Lower leg skin (tissue), 4 donors: ENCODE data around the gene FER1L5. TPM values are rescaled to one million over a fixed set of nuclear protein-coding genes. Genes with fewer than 3 reads are reported as not detected.

Experiments used
- DNase-seq, 2 donors: peaks; one replicate each; pipeline ENCODE4 v3.0.0-alpha.2; 2019; ENCODE audit warnings: low spot score in 2 of 2
- H3K4me3 ChIP-seq: fragments of 200-600 bp; sonication (generic); 2 replicates; pipeline ENCODE4 v1.5.1; 2017; ENCODE audit warnings: mild to moderate bottlenecking, low read depth; ENCODE audit not compliant: poor library complexity, severe bottlenecking
- POLR2A ChIP-seq, 2 donors: fragments of 450-650 bp; IDR thresholded peaks; one replicate each; pipeline ENCODE4 v1.6.1; 2016 to 2017; ENCODE audit warnings: antibody characterized with exemption in 2 of 2, mild to moderate bottlenecking in 1 of 2, moderate library complexity in 1 of 2
- WGBS, 2 donors: methylation state at CpG; one replicate each; pipeline ENCODE4 v1.1.5; 2018; 5-methylcytosine and 5-hydroxymethylcytosine counted together
- intact Hi-C: fragments of 100-400 bp; cut with DNase I; formaldehyde crosslinking; loops from one replicate; pipeline ENCODE4 v1.15.0; 2023; ENCODE audit warnings: low total_unique reads
- total RNA-seq, 4 donors: library from RNA; depleted of rRNA; stranded (reverse); fragments of >200 nt; gene quantifications; one replicate each; pipeline ENCODE4 v1.1.0, GENCODE V29; 2016
- TF ChIP-seq, protein P1 (sequence below), 3 donors: fragments of 450-650 bp; IDR thresholded peaks; one replicate each; pipeline ENCODE4 v1.5.1; 2016; ENCODE audit warnings: antibody characterized with exemption in 3 of 3, mild to moderate bottlenecking in 3 of 3, moderate library complexity in 2 of 3

FER1L5 gene
- total RNA-seq = not detected

DNA sequence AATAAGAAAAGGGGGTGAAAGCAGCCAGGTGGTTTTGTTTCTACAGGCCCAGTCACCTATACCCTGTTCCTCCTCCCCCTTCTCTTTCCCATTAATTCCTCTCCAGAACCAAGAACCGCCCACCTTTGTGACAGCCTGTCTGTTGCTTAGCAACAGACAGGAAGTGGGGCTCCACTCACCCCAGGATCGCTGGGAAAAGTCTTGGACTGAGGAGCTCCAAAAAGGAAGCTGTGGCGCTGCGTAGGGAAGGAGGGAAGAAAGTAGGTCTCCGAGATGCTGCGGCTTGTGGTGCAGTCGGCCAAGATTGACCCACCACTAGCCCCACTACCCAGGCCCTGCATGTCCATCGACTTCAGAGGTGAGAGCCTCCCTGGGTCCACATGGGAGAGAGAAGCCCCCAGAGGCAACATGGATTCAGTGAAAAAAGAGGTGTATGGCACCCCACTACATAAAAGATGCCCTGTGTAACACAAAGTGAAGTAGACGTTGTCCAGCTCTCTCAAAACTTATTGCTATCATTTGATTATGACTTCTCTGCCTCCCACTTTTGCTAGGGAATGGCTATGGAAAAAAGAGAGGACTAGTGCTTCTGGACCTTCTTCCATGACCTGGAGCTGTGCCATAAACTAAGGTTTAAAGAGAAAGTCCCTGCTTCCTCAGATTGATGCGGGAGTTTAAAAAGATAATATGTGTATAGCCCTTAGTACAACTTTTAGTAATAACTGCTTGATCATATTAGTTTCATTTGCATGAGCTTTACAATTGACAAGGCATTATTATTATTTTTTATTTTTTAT lies at the start of gene FER1L5:
Gene FER1L5 (plus strand): TSS at position 201 of the 797 bp plus-strand sequence. CDS start 73 bp downstream, at position 274.
- no peak within 1 kb of the TSS for H3K4me3 ChIP-seq
- TF ChIP-seq, protein P1, sequence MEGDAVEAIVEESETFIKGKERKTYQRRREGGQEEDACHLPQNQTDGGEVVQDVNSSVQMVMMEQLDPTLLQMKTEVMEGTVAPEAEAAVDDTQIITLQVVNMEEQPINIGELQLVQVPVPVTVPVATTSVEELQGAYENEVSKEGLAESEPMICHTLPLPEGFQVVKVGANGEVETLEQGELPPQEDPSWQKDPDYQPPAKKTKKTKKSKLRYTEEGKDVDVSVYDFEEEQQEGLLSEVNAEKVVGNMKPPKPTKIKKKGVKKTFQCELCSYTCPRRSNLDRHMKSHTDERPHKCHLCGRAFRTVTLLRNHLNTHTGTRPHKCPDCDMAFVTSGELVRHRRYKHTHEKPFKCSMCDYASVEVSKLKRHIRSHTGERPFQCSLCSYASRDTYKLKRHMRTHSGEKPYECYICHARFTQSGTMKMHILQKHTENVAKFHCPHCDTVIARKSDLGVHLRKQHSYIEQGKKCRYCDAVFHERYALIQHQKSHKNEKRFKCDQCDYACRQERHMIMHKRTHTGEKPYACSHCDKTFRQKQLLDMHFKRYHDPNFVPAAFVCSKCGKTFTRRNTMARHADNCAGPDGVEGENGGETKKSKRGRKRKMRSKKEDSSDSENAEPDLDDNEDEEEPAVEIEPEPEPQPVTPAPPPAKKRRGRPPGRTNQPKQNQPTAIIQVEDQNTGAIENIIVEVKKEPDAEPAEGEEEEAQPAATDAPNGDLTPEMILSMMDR (IDR thresholded peaks at IDR 0.05) = no peak
- no peak for TF ChIP-seq POLR2A (IDR thresholded peaks at IDR 0.05)
- intact Hi-C loops = no loop called here
- WGBS, 2 donors = 44 to 50% methylated on average over 10 of the region's 10 CpGs
- no peak for DNase-seq

DNA sequence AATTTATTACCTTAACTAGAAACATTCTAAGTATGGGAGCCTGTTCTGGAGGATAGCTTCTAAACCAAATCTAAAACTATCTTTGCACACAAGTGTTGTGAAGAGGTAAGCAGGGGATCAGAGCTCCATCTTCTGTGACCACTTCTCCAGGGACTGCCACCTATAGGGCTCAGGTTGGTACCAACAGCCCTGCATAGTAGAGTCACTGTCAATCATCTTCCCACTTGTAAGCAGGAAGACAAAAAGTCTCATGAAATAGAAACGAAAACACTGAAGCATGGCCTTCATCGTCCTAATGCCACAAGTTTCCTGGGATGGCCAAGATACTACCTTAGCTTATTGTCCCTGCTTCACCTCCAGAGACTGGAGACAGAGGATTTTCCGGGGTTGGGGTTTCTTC lies 48.3 kb upstream of the FER1L5 start:
- no peak overlapping the region for H3K4me3 ChIP-seq
- 72 to 80% methylated on average over 3 of the region's 3 CpGs for WGBS, 2 donors
- TF ChIP-seq POLR2A (IDR thresholded peaks at IDR 0.05) = no peak
- TF ChIP-seq, protein P1 (IDR thresholded peaks at IDR 0.05) = no peak
- no peak for DNase-seq
- intact Hi-C loops = no loop called here

DNA sequence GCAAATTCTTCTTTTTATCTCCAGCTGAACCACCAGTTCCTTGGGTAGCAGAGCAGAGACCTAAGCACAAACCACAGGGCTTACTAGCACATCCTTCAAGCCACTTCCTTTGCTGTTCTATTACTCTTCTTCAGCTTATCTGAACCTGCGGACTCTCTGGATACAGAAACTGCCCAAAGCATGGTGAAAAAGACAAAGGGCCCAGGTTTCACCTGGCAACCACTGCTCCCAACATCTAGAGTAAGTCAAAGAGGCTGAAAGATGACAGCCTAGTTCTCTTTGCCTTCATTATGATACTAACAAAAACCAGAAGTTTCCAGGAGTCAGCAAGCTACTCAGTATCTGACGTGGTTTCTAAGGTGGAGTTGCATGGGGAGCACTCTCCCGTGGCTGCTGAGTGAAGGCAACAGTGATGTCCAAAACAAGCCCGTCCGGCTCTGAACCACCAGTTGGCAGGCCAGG lies 47.8 kb upstream of the FER1L5 start:
- H3K4me3 ChIP-seq = no peak overlapping the region
- 77 to 89% methylated on average over 5 of the region's 5 CpGs for WGBS, 2 donors
- intact Hi-C loops = no loop called here
- DNase-seq = no peak
- no peak for TF ChIP-seq POLR2A (IDR thresholded peaks at IDR 0.05)
- TF ChIP-seq, protein P1 (IDR thresholded peaks at IDR 0.05) = no peak

DNA sequence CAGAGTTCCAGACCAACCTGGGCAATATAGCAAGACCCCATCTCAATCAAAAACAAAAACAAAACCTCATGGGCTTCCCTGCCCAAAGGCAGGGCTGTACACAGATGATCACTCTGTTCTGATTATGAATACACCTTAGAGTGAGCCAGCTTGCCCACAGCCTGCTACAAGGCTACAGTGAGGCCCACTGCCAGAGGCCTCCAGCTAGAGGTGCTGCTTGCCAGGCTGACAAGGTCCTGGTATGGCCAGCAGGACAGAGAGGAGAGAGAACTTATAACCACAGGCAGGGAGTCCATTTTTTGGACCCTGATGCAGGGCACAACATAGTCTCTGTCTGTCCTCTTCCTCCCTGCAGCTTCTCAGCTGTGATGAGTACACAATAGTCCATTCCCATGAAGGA lies 46.0 kb upstream of the FER1L5 start:
- H3K4me3 ChIP-seq = no peak overlapping the region
- TF ChIP-seq, protein P1 (IDR thresholded peaks at IDR 0.05) = no peak
- TF ChIP-seq POLR2A (IDR thresholded peaks at IDR 0.05) = no peak
- no peak for DNase-seq
- intact Hi-C loops = no loop called here

DNA sequence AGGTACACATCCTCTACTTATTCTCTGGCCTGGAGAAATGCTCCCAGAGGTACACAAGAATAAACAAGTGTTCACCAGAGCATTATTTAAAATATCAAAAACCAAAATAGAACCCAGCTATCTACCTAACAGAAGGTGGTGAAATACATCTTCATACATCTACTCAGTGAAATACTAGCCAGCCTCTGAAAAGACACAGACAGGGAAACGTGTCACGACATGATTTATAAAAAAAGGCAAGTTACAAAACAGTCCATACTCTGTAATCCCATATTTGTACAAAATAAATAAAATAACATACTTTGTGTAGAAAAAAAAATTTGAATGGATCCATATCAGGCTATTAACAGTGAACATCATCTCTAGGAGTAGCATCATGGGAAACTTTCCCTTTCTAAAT lies 42.6 kb upstream of the FER1L5 start:
- no peak for TF ChIP-seq POLR2A (IDR thresholded peaks at IDR 0.05)
- TF ChIP-seq, protein P1 (IDR thresholded peaks at IDR 0.05) = no peak
- DNase-seq = no peak
- no peak overlapping the region for H3K4me3 ChIP-seq
- intact Hi-C loops = no loop called here
- WGBS, 2 donors = 68 to 74% methylated on average over 2 of the region's 2 CpGs
